ENCODE measurements around the gene SLC35C1. TPM values are rescaled to one million over a fixed set of nuclear protein-coding genes. Genes with fewer than 3 reads are reported as not detected.

Gene SLC35C1
- total RNA-seq, 2 donors from 2014 or later, result 14.1 to 20.6 TPM

DNA sequence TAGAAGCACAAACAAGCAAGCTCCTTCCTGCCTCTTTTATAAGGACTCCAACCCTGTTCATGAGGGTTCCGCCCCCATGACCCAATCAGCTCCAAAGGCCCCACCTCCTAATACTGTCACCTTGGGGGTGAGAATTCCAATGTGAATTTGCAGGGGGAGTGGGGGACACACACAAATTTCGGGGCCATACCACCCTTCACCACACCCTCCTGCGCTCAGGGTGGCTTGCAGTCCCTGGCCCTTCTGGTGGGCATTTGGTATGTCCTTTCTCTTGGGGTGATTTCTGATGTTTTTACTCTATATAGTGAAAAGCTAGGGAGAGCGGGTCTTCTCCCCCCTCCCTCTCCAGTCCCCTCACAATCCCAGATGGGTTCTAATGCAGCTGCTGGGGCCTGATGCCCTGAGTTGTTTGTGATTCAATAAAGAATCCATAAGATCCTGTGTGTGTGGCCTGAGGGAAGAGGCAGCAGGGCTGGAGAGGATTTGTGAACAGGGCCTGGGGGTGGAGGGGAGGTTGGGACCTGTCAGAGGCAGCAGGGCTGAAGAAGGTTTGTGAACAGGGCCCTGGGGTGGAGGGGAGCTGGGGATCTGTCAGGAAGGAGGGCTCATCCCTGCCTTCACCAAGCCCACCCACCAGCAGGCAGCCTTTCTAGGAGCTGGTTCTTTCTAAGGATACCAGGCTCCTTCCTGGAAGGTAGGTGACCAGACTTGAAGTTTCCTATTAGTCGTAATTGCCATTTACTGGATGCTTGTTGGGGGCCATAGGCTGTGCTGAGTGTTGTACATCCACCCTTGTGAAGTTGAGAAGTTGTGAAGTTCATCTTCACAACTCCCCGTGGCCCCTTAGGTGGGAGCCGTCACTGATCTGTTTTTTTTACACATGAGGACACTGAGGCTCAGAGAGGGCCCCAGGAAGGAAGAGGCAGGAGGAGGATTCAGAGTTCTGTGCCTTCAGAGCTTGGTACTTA lies 7.9 kb downstream of the SLC35C1 start:
- H3K27ac ChIP-seq, result no peak overlapping the region
- no peak for DNase-seq (ENCODE audit: low spot score)
- H3K4me1 ChIP-seq (replicated peaks), result peaks cover 5% of the 10 kb centered on the region
- no peak overlapping the region for H3K4me3 ChIP-seq
- H3K36me3 ChIP-seq, result peaks cover 0 to 7% of the 10 kb centered on the region in 2 donors
- intact Hi-C loops (cut with DNase I), result no loop called here
- H3K9me3 ChIP-seq, result no peaks in the 10 kb centered on the region
- H3K27me3 ChIP-seq (replicated peaks; ENCODE audit: insufficient read depth), result no peaks in the 10 kb centered on the region
- TF ChIP-seq POLR2A (IDR thresholded peaks at IDR 0.05) (no peak), POLR2AphosphoS5 (IDR thresholded peaks at IDR 0.05) (no peak)
- 81% methylated on average over 7 of the region's 7 CpGs for WGBS

DNA sequence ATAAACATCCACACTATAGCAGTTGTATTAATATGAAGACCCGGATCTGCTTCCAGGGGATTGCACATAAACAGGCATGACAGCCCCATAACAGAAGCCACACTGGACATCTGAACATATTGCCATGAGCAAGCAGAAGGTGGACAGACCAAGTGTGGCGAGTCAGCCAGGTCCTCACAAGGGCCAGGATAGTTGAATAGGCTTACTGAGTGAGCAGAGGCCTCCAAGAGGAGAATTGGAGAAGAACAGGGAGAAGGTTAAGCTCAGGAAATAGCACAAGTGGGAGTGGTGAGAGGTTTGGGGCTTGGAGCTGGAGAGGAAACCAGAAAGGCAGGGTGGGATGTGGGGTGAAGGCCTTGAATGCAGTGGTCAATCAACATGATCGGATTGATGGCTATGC lies 10.8 kb downstream of the SLC35C1 start:
- DNase-seq (ENCODE audit: low spot score), result no peak
- H3K27ac ChIP-seq, result no peak overlapping the region
- intact Hi-C loops (cut with DNase I), result no loop called here
- no peaks in the 10 kb centered on the region for H3K4me1 ChIP-seq (replicated peaks)
- H3K27me3 ChIP-seq (replicated peaks; ENCODE audit: insufficient read depth), result no peaks in the 10 kb centered on the region
- 74% methylated on average over 3 of the region's 3 CpGs for WGBS
- H3K36me3 ChIP-seq, result peaks cover 0 to 7% of the 10 kb centered on the region in 2 donors
- H3K4me3 ChIP-seq, result no peak overlapping the region
- TF ChIP-seq POLR2AphosphoS5 (IDR thresholded peaks at IDR 0.05), result no peak
- TF ChIP-seq POLR2A (IDR thresholded peaks at IDR 0.05), result no peak
- TF ChIP-seq, protein P1, sequence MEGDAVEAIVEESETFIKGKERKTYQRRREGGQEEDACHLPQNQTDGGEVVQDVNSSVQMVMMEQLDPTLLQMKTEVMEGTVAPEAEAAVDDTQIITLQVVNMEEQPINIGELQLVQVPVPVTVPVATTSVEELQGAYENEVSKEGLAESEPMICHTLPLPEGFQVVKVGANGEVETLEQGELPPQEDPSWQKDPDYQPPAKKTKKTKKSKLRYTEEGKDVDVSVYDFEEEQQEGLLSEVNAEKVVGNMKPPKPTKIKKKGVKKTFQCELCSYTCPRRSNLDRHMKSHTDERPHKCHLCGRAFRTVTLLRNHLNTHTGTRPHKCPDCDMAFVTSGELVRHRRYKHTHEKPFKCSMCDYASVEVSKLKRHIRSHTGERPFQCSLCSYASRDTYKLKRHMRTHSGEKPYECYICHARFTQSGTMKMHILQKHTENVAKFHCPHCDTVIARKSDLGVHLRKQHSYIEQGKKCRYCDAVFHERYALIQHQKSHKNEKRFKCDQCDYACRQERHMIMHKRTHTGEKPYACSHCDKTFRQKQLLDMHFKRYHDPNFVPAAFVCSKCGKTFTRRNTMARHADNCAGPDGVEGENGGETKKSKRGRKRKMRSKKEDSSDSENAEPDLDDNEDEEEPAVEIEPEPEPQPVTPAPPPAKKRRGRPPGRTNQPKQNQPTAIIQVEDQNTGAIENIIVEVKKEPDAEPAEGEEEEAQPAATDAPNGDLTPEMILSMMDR (IDR thresholded peaks at IDR 0.05), result no peak
- H3K9me3 ChIP-seq, result no peaks in the 10 kb centered on the region

GRCh38 chr11:45816614-45817013 lies 11.7 kb downstream of the SLC35C1 start:
- no peak overlapping the region for H3K27ac ChIP-seq
- no peak for TF ChIP-seq POLR2AphosphoS5 (IDR thresholded peaks at IDR 0.05)
- no peak for TF ChIP-seq POLR2A (IDR thresholded peaks at IDR 0.05)
- TF ChIP-seq, protein P1 (IDR thresholded peaks at IDR 0.05), result no peak
- no peaks in the 10 kb centered on the region for H3K4me1 ChIP-seq (replicated peaks)
- DNase-seq (ENCODE audit: low spot score), result no peak
- H3K36me3 ChIP-seq, result no peaks in the 10 kb centered on the region
- no peak overlapping the region for H3K4me3 ChIP-seq
- no peaks in the 10 kb centered on the region for H3K9me3 ChIP-seq
- no peaks in the 10 kb centered on the region for H3K27me3 ChIP-seq (replicated peaks; ENCODE audit: insufficient read depth)
- intact Hi-C loops (cut with DNase I), result no loop called here
- WGBS, result 33% methylated on average over 3 of the region's 3 CpGs

GRCh38 chr11:45817191-45817590 lies 12.2 kb downstream of the SLC35C1 start:
- no peaks in the 10 kb centered on the region for H3K4me1 ChIP-seq (replicated peaks)
- H3K36me3 ChIP-seq, result no peaks in the 10 kb centered on the region
- WGBS, result 96% methylated on average over 7 of the region's 7 CpGs
- intact Hi-C loops (cut with DNase I), result no loop called here
- no peak for DNase-seq (ENCODE audit: low spot score)
- TF ChIP-seq POLR2A (IDR thresholded peaks at IDR 0.05), result no peak
- TF ChIP-seq, protein P1 (IDR thresholded peaks at IDR 0.05), result no peak
- TF ChIP-seq POLR2AphosphoS5 (IDR thresholded peaks at IDR 0.05), result no peak
- H3K27me3 ChIP-seq (replicated peaks; ENCODE audit: insufficient read depth), result no peaks in the 10 kb centered on the region
- H3K4me3 ChIP-seq, result no peak overlapping the region
- no peak overlapping the region for H3K27ac ChIP-seq
- H3K9me3 ChIP-seq, result no peaks in the 10 kb centered on the region

DNA sequence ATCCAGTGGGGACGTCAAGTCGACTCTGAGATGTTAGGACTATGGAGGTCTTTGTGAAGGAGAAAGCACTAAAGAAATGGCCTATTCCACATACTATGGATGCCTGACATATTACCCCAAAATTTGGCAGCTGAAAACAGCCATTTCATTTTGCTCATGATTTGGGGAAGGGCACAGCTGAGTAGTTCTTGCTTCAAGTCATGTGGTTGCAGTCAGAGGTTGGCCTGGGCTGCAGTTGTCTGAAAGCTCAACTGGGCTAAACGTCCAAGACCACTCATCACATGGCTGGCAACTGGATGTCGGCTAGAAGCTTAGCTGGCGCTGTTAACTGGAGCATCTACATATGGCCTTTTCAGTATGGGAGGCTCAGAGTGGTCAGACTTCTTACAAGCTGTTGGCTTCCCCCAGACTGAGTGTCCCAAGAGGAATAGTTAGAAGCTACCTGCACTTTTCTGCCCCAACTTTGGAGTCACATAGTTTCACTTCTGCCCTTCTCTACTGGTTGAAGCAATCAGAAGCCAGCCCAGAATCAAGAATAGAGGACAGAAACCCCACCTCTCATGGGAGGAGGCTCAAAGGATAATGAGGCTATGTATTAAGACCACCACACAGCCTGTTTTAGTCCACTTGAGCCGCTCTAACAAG lies 14.1 kb downstream of the SLC35C1 start:
- intact Hi-C loops (cut with DNase I), result no loop called here
- WGBS, result 86% methylated on average over 6 of the region's 6 CpGs
- DNase-seq (ENCODE audit: low spot score), result no peak

More for the DNA sequence above, 14.1 kb downstream of the SLC35C1 start:
- Histone ChIP-seq H3K36me3 (no peaks in the 10 kb centered on the region), H3K4me1 (replicated peaks) (no peaks in the 10 kb centered on the region), H3K4me3 (no peak overlapping the region), H3K27me3 (replicated peaks; ENCODE audit: insufficient read depth) (no peaks in the 10 kb centered on the region), H3K9me3 (no peaks in the 10 kb centered on the region), H3K27ac (no peak overlapping the region)
- TF ChIP-seq, protein P1 (IDR thresholded peaks at IDR 0.05), result no peak
- TF ChIP-seq POLR2A (IDR thresholded peaks at IDR 0.05) (no peak), POLR2AphosphoS5 (IDR thresholded peaks at IDR 0.05) (no peak)
